MCF 10A (cell line): ENCODE data around the gene GAS7. TPM values are rescaled to one million over a fixed set of nuclear protein-coding genes. Genes with fewer than 3 reads are reported as not detected.
A peak's percentile ranks its signal among the peaks of the same experiment; 100 is the strongest.

Experiments used
- BruUV-seq: library from RNA; stranded (reverse); fragments of 400-500 nt; replicated peaks from 2 replicates; lab custom pipeline; 2021; lab: Mats Ljungman, UMichigan
- CTCF ChIA-PET: fragments of 300-600 bp; sonication (Branson Sonifier 250); formaldehyde crosslinking; extraction: SDS; loops from one replicate; lab custom pipeline; 2021; ENCODE audit warnings: antibody characterized with exemption, inconsistent platforms; lab: Yijun Ruan, JAX
- POLR2A ChIA-PET: fragments of 300-600, 350-650 bp; sonication (Branson Sonifier 250); formaldehyde crosslinking; extraction: SDS; loops from one replicate; lab custom pipeline; 2020; ENCODE audit warnings: antibody characterized with exemption, inconsistent platforms; lab: Yijun Ruan, JAX
- DNase-seq: peaks from one replicate; pipeline ENCODE4 v3.0.0-alpha.2; 2018; ENCODE audit not compliant: unreplicated experiment
- H3K27ac Mint-ChIP-seq: one replicate; pipeline ENCODE4 v1.8.0; 2022; ENCODE audit warnings: mild to moderate bottlenecking, low read depth, mixed read lengths; ENCODE audit not compliant: unreplicated experiment
- H3K27me3 Mint-ChIP-seq: one replicate; pipeline ENCODE4 v1.8.0; 2022; ENCODE audit warnings: mixed read lengths; ENCODE audit not compliant: insufficient read depth, unreplicated experiment
- H3K36me3 Mint-ChIP-seq: one replicate; pipeline ENCODE4 v1.8.0; 2022; ENCODE audit warnings: mild to moderate bottlenecking, moderate library complexity, mixed read lengths; ENCODE audit not compliant: insufficient read depth, unreplicated experiment
- H3K4me1 Mint-ChIP-seq: one replicate; pipeline ENCODE4 v1.8.0; 2022; ENCODE audit warnings: mixed read lengths; ENCODE audit not compliant: insufficient read depth, unreplicated experiment
- H3K4me3 Mint-ChIP-seq: one replicate; pipeline ENCODE4 v1.8.0; 2022; ENCODE audit warnings: mild to moderate bottlenecking, moderate library complexity, mixed read lengths; ENCODE audit not compliant: unreplicated experiment
- H3K9me3 Mint-ChIP-seq: one replicate; pipeline ENCODE4 v1.8.0; 2022; ENCODE audit warnings: mixed read lengths; ENCODE audit not compliant: unreplicated experiment
- intact Hi-C: fragments of 100-400 bp; cut with micrococcal nuclease; formaldehyde crosslinking; loops from 2 replicates; pipeline ENCODE4 v1.14.1; 2022
- total RNA-seq: library from RNA; stranded (reverse); gene quantifications from 2 replicates; pipeline ENCODE4 v1.2.3, GENCODE V29; 2022
- TF ChIP-seq, protein P1 (sequence below): fragments of 200-600 bp; IDR thresholded peaks from one replicate; pipeline ENCODE4 v1.8.0; 2022; ENCODE audit warnings: antibody characterized with exemption, mild to moderate bottlenecking; ENCODE audit not compliant: unreplicated experiment

Gene GAS7
- total RNA-seq, 1 experiment from 2014 or later, result not detected

DNA sequence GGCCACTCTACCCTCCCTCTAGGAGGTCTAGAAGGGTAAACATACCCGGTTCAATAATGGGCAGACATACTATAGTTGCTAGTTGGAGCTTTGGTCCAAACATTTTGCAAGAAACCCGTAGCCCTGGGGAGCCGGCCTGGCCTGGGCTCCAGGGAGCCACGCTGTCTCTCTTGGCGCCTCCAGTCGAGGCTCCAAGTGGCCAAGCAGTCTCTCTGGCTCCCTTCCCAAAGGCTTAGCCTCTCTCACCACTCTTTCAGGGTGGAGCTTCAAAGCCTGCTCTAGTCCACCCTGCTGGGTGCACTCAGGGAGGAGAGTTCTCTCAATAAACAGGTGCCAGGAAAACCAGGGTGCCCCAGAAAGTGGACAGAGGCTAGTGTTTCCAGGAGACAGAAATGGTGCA is 325.6 kb downstream of the GAS7 start:
- intact Hi-C loops, result no loop called here
- no peaks in the 10 kb centered on the region for H3K36me3 Mint-ChIP-seq
- TF ChIP-seq, protein P1, sequence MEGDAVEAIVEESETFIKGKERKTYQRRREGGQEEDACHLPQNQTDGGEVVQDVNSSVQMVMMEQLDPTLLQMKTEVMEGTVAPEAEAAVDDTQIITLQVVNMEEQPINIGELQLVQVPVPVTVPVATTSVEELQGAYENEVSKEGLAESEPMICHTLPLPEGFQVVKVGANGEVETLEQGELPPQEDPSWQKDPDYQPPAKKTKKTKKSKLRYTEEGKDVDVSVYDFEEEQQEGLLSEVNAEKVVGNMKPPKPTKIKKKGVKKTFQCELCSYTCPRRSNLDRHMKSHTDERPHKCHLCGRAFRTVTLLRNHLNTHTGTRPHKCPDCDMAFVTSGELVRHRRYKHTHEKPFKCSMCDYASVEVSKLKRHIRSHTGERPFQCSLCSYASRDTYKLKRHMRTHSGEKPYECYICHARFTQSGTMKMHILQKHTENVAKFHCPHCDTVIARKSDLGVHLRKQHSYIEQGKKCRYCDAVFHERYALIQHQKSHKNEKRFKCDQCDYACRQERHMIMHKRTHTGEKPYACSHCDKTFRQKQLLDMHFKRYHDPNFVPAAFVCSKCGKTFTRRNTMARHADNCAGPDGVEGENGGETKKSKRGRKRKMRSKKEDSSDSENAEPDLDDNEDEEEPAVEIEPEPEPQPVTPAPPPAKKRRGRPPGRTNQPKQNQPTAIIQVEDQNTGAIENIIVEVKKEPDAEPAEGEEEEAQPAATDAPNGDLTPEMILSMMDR, result no peak
- no peak for DNase-seq
- peaks cover 13% of the 10 kb centered on the region for H3K9me3 Mint-ChIP-seq
- ChIA-PET CTCF (no interaction called here), POLR2A (no interaction called here)
- no TSS peak for BruUV-seq
- no peaks in the 10 kb centered on the region for H3K27me3 Mint-ChIP-seq
- no peaks in the 10 kb centered on the region for H3K4me1 Mint-ChIP-seq
- H3K27ac Mint-ChIP-seq, result no peak overlapping the region
- no peak overlapping the region for H3K4me3 Mint-ChIP-seq

DNA sequence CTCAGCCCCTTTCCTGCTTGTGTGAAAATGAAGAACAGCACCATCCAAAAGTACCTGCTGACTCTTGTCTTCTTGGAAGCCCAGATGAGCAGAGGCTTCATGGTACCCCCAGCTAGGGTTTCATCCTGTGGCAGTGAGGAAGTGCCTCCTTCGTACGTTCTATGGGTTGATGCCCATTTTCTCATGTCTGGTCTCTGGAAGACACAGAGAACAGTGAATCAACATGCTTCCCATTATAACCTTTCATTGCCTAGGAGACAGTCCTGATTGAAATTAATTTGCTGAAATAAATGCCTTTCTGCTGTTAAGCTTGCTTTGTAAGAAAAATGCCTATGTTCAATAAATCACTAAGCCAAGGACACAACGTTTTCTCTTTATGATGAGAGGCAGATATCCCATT is 329.9 kb downstream of the GAS7 start:
- ChIA-PET POLR2A (no interaction called here), CTCF (no interaction called here)
- no peak overlapping the region for H3K4me3 Mint-ChIP-seq
- no peaks in the 10 kb centered on the region for H3K27me3 Mint-ChIP-seq
- no peaks in the 10 kb centered on the region for H3K36me3 Mint-ChIP-seq
- no peak overlapping the region for H3K27ac Mint-ChIP-seq
- H3K4me1 Mint-ChIP-seq, result no peaks in the 10 kb centered on the region
- TF ChIP-seq, protein P1, result no peak
- BruUV-seq, result no TSS peak
- intact Hi-C loops, result no loop called here
- no peak for DNase-seq
- peaks cover 26% of the 10 kb centered on the region for H3K9me3 Mint-ChIP-seq

DNA sequence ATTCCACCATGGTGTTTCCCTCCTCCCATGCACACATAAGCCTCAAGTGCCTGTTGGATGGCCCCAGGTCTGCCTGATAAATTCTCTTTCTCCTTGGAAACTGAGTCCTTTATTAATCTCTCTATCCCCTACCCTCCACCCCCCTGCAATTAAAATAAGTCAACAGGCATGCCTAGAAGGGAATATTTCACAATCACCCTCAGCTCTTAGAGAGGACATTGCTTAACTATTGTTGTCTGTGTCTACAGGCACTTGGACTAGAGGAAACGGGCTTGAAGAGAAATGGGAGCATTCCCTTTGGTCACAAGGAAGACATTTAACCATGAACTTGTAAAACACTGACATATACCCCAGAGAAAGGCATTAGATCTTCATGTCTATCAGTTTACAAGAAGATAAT is 332.8 kb downstream of the GAS7 start:
- H3K27me3 Mint-ChIP-seq, result no peaks in the 10 kb centered on the region
- intact Hi-C loops, result no loop called here
- no TSS peak for BruUV-seq
- TF ChIP-seq, protein P1, result no peak
- peaks cover 41% of the 10 kb centered on the region for H3K9me3 Mint-ChIP-seq
- no peaks in the 10 kb centered on the region for H3K4me1 Mint-ChIP-seq
- H3K27ac Mint-ChIP-seq, result no peak overlapping the region
- H3K4me3 Mint-ChIP-seq, result no peak overlapping the region
- ChIA-PET POLR2A (no interaction called here), CTCF (no interaction called here)
- no peaks in the 10 kb centered on the region for H3K36me3 Mint-ChIP-seq
- peak; percentile 58 for DNase-seq

DNA sequence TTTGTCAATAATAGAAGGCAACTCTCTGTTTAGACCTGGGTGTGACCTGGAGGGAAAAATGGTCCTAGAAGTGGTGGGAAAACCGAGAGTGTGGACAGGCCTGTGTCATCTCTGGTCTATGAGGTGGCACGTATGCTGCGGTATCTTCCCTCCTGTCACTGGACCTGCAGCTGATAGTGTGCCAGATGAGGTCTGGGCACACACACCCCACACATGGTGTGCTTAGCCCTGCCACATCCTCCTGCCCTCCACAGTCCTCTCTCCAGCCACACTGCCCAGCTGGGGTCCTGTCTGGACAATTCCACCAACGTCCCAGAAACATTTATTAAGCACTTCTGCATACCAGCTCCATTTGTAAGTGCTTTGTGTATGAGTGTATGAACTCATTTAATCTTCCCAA is 335.5 kb downstream of the GAS7 start:
- no peaks in the 10 kb centered on the region for H3K27me3 Mint-ChIP-seq

More for the DNA sequence above, 335.5 kb downstream of the GAS7 start:
- Mint-ChIP-seq H3K9me3 (peaks cover 29% of the 10 kb centered on the region), H3K27ac (no peak overlapping the region), H3K4me1 (no peaks in the 10 kb centered on the region), H3K36me3 (no peaks in the 10 kb centered on the region), H3K4me3 (no peak overlapping the region)
- ChIA-PET POLR2A (no interaction called here), CTCF (no interaction called here)
- BruUV-seq, result no TSS peak
- DNase-seq, result no peak
- TF ChIP-seq, protein P1, result no peak
- intact Hi-C loops, result no loop called here
